ENCODE data around the gene TEX22.
"Not testable (repeated sequence)": the region's sequence is repeated elsewhere in the genome, so short reads cannot be mapped to it uniquely, and the experiment has no call there.

The TEX22 gene, protein sequence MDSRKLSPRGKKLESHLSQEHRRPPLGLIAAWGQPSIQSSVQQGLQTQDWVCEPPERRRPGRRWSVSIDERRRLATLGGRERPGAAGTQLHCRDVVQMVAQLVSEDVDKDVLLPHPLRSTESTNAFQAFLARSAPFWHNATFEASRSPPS

GRCh38 chr14:105398044-105398725 is at the start of gene TEX22:
TSS of gene TEX22 (plus strand) at chr14:105398538. CDS start at chr14:105399341, 803 bp downstream.
- FAIRE-seq (peak; percentile 91), DNase-seq (ENCODE audit: extremely low spot score, insufficient read length, low read depth) (peak; percentile 93)

GRCh38 chr14:105348945-105349699 is 49.2 kb upstream of the TEX22 start:
- DNase-seq (ENCODE audit: extremely low spot score, insufficient read length, low read depth) (no peak), FAIRE-seq (no peak)

DNA sequence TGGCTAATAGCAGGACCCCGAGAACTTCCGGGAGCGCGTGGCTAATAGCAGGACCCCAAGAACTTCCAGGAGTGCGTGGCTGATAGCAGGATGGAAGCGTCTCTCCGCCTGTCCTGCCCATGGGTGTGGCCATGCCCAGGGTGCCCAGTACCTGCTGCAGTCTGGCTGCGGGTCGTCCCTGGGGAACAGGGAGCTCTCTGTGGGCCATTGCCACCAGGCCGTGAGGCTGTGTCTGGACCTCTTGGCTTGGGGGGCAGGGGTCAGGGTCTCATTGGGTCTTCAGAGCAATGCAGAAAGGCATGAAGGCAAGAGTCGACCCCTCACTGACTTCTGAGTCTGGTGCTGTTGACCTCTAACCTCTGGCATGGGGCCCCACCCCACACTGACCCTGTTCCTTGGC is 48.3 kb upstream of the TEX22 start:
- no peak for FAIRE-seq
- no peak for DNase-seq (ENCODE audit: extremely low spot score, insufficient read length, low read depth)

GRCh38 chr14:105350450-105351244 is 47.7 kb upstream of the TEX22 start:
- DNase-seq (ENCODE audit: extremely low spot score, insufficient read length, low read depth), result no peak

GRCh38 chr14:105351410-105351809 is 46.9 kb upstream of the TEX22 start:
- DNase-seq (ENCODE audit: extremely low spot score, insufficient read length, low read depth), result no peak
- no peak for FAIRE-seq

More at GRCh38 chr14:105350450-105351244, 47.7 kb upstream of the TEX22 start:
- no peak for FAIRE-seq

DNA sequence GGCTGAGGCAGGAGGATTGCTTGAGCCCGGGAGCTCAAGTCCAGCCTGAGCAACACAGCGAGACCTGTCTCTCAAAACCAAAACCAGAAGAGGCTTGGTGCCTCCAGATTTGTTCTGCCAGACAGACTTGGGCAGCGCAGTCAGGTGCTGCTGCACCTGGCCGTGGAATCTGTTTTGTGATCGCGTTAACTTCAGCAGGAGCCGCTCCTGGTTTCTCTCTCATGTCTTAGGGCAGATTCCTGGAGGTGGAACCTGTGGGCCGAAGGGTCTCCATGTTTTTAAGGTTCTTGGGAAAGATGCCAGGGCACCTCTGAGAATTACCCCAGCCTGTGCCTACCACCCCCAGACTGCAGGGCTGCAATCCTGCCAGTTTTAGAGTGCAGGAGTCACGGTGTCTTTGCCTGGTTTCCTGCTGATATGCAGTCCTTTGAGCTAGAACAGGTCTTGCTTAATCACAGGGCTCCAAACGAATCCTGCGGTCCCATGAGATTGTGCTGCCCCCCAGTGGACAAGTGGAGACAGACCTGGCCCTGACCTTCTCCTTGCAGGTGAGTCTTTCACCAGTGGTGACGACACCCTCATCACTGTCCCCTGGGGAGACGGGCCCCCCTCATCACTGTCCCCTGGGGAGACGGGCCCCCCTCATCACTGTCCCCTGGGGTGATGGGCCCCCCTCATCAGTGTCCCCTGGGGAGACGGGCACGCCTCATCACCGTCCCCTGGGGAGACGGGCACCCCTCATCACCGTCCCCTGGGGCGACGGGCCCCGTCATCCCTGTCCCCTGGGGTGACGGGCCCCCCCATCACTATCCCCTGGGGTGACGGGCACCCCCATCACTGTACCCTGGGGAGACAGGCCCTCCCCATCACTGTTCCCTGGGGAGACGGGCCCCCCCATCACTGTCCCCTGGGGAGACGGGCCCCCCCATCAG is 46.2 kb upstream of the TEX22 start:
- DNase-seq (ENCODE audit: extremely low spot score, insufficient read length, low read depth) (peak; percentile 81), FAIRE-seq (peak; percentile 95)

DNA sequence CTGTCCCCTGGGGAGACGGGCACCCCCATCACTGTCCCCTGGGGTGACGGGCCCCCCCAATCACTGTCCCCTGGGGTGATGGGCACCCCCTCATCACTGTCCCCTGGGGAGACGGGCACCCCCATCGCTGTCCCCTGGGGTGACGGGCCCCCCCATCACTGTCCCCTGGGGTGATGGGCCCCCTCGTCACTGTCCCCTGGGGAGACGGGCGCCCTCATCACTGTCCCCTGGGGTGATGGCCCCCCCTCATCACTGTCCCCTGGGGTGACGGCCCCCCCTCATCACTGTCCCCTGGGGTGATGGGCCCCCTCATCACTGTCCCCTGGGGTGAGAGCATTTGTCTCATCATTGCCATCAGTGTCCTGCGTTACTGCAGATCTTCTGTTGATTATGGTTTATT is 45.2 kb upstream of the TEX22 start:
- no peak for DNase-seq (ENCODE audit: extremely low spot score, insufficient read length, low read depth)
- FAIRE-seq, result no peak

GRCh38 chr14:105354541-105354940 is 43.8 kb upstream of the TEX22 start:
- DNase-seq (ENCODE audit: extremely low spot score, insufficient read length, low read depth) (no peak), FAIRE-seq (no peak)

- no peak for FAIRE-seq
- DNase-seq (ENCODE audit: extremely low spot score, insufficient read length, low read depth), result no peak
Measured at GRCh38 chr14:105355049-105355575, 43.2 kb upstream of the TEX22 start.

DNA sequence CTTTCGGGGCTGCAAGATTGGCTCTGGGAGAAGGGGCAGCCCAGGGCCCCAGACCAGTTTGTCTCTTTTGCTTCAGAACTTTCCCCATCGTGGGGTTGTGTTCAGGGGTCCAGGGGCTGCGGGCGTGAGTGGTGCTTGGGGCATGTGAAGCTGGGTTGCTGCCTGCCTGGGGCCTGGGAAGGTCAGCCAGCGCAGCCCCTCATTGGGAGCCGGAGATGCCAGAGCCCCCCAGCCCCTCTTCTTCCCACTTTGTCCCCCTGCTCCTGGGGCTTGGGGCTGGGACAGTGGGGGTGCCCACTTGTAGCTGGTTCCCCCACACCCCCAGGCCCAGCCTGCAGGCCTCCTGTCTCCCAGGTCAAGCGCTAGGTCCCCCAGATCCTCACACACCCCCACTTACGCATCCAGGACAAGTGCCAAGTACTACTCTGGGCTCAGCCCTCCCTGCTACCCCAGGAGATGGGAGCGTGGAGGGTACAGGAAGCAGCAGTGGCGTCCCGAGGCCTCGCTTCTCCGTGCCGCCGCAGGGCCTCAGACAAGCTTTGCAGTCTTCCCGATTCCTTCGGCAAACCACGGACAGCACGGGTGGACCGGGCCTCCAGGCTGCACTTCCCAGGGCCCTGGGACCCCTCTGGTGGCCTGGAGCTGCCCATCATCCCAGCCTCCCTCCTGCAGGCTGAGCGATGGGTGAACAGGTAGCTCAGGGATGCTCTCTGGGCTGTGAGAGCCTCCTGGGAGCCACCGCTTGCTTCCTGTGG is 42.3 kb upstream of the TEX22 start:
- FAIRE-seq (no peak), DNase-seq (ENCODE audit: extremely low spot score, insufficient read length, low read depth) (no peak)

DNA sequence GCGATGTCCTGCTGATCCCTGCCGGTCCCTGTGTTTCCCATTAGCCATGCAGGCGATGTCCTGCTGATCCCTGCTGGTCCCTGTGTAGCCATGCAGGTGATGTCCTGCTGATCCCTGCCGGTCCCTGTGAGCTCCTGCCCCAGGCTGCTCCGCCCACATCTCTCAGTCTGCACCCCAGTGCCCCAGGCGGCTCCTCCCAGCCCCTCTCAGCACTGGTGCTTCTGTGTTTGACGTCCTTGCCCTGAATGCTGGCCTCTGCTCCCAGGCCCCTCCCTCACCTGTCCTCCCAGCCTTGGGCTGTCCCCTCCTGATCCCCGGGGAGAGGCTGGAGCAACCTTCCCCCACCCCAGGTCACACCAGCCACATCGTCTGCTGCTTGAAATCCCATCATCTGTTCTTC is 41.4 kb upstream of the TEX22 start:
- DNase-seq (ENCODE audit: extremely low spot score, insufficient read length, low read depth) (no peak), FAIRE-seq (no peak)

DNA sequence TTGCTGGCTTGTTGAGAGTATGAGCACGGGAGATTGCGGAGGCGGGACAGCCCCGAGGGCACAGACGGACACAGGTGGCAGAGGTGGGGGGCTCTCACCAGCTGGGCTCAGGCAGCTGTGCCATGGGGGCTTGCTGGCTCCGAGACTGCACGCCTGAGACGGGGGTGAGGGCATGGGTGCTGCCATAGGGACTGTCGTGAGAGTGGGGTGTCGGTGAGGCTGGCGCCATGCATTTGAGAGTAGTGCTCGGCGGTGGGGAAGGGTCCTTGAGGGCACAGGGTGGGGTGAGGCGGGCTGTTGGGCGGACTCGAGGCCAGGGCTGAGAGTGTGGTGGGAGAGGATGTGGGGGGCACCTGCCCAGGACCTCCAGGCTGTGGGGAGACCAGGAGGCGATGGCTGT is 40.7 kb upstream of the TEX22 start:
- FAIRE-seq (no peak), DNase-seq (ENCODE audit: extremely low spot score, insufficient read length, low read depth) (no peak)

DNA sequence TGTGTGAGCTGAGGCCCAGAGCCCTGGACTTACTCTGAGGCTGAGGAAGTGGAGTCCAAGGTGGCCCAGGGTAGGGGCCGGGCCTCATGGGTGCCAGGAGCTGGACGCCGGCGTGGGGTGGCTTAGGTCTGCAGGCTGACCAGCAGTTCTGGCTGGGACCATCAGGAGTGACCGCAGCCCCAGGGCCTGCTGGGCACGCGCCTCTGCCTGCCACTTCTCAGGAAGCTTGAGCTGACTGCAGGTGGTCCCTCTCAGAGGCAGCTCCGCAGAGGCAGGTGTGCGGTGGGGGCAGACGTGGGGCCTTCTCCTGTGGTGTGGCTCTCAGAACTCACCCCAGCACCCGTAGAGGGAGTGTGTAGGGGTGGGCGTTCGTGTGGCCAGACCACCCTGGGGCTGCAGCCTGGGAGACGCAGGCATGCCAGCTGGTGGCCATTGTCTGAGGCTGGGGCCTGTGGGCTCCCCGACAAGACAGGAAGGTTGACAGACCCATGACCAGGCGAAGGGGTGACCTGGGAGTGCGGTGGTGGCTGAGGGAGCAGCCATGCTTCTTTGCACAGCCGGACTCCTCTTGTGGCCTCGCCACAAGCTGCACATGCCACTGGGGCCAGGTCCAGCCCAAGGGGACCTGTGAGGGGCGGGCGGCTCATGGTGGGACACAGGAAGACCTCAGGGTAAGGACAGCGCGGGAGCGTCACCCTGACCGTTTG is 40.0 kb upstream of the TEX22 start:
- FAIRE-seq, result no peak
- no peak for DNase-seq (ENCODE audit: extremely low spot score, insufficient read length, low read depth)

- DNase-seq (ENCODE audit: extremely low spot score, insufficient read length, low read depth) (no peak), FAIRE-seq (no peak)
Measured at GRCh38 chr14:105358943-105359342, 39.4 kb upstream of the TEX22 start.

DNA sequence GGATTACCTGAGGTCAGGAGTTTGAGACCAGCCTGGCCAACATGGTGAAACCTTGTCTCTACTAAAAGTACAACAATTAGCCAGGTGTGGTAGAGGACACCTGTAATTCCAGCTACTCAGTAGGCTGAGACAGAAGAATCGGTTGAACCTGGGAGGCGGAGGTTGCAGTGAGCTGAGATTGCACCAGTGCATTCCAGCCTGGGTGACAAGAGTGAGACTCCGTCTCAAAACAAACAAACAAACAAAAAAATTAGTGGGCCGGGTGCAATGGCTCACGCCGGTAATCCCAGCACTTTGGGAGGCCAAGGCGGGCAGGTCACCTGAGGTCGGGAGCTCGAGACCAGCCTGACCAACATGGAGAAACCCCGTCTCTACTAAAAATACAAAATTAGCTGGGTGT is 36.9 kb upstream of the TEX22 start:
- not testable (repeated sequence) for DNase-seq (ENCODE audit: extremely low spot score, insufficient read length, low read depth); FAIRE-seq

DNA sequence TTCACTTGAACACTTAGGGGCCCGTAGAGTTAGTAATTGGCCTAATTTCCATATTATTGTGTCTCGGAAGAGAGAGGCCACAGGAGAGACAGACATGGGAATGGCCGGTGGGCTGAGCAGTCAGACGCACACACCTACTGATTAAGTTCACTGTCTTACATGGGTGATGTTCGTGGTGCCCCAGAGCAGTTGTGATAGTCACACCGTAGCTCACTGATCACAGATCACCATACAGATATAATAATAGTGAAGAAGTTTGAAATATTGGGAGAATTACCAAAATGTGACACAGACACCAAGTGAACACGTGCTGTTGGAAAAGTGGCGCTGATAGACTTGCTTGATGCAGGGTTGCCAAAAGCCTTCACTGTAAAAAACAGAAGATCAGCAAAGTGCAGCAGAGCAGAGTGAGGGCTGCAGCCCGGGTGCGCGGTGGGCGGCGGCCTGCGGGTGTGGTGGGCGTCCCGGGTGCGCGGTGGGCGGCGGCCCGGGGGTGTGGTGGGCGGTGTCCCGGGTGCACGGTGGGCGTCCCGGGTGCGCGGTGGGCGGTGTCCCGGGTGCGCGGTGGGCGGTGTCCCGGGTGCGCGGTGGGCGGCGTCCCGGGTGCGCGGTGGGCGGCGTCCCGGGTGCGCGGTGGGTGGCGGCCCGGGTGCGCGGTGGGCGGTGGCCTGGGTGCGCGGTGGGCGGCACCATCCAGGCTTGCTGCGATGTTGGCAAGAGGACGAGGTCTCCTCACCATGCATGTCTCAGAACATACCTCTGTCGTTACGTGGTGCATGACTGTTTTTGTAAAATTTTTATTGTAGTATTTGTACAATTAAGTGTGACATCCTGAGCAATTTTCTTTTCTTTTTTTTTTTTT is 34.3 kb upstream of the TEX22 start:
- FAIRE-seq (no peak), DNase-seq (ENCODE audit: extremely low spot score, insufficient read length, low read depth) (peak; percentile 26)

DNA sequence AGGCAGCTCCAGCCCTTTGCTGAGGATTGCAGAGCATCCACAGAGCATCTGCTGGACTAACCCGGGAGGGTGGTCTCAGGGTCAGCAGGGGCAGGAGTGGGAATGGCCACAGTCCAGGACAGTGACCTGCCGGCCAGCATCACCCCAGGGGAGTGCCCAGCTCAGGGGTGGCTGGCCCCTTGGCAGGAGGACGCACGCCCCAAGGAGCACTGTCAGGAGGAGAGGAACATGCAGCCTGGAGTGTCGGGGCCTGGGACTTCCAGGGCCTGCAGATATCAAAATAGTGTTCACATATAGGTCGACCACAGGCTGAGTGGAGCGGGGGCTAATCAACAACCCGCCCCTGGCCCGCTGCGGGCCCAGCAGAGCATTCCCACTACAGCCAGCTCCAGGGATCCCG is 33.2 kb upstream of the TEX22 start:
- no peak for FAIRE-seq
- no peak for DNase-seq (ENCODE audit: extremely low spot score, insufficient read length, low read depth)
